Fibroblast of lung (primary cell): Measurements from ENCODE around the gene NCOA1. TPM values are rescaled to one million over a fixed set of nuclear protein-coding genes. Genes with fewer than 3 reads are reported as not detected.
A peak's percentile ranks its signal among the peaks of the same experiment; 100 is the strongest.

Experiments
- DNase-seq, 2 donors: peaks; one replicate each; pipeline versions ENCODE4 v3.0.0 to v3.0.0-alpha.2; 2010; ENCODE audit warnings: low read depth in 2 of 2
- H2AFZ ChIP-seq: 2 replicates; pipeline ENCODE4 v1.5.1; 2012; ENCODE audit warnings: low read length, control low read depth, inconsistent platforms
- H3K27ac ChIP-seq: 2 replicates; pipeline ENCODE4 v1.5.1; 2011; ENCODE audit warnings: low read length, control low read depth; ENCODE audit not compliant: insufficient read depth
- H3K27me3 ChIP-seq: 2 replicates; pipeline ENCODE4 v1.5.1; 2011; ENCODE audit warnings: mild to moderate bottlenecking, low read length; ENCODE audit not compliant: control insufficient read depth, insufficient read depth
- H3K36me3 ChIP-seq: 2 replicates; pipeline ENCODE4 v1.5.1; 2011; ENCODE audit warnings: low read length; ENCODE audit not compliant: control insufficient read depth, insufficient read depth
- H3K4me1 ChIP-seq: 2 replicates; pipeline ENCODE4 v1.5.1; 2011; ENCODE audit warnings: low read length; ENCODE audit not compliant: control insufficient read depth, insufficient read depth; ENCODE audit errors: extremely low read depth
- H3K4me2 ChIP-seq: 2 replicates; pipeline ENCODE4 v1.5.1; 2011; ENCODE audit warnings: low read length, control low read depth; ENCODE audit not compliant: insufficient read depth; ENCODE audit errors: extremely low read depth
- H3K4me3 ChIP-seq, 4 experiments: fragments of 200-600 bp in 1 of 4; sonication (generic) in 1 of 4; replicated peaks in 1 of 4; 2 replicates each; pipeline ENCODE4 v1.5.1; 2011 to 2016; ENCODE audit warnings: low read length in 4 of 4, low read depth in 3 of 4, mild to moderate bottlenecking in 3 of 4, control low read depth in 2 of 4, inconsistent platforms in 1 of 4, mixed read lengths in 1 of 4; ENCODE audit not compliant: insufficient read depth in 1 of 4; ENCODE audit errors: control extremely low read depth in 1 of 4
- H3K79me2 ChIP-seq: 2 replicates; pipeline ENCODE4 v1.5.1; 2012; ENCODE audit warnings: mild to moderate bottlenecking, low read length, inconsistent platforms; ENCODE audit not compliant: control insufficient read depth, insufficient read depth
- H3K9ac ChIP-seq: 2 replicates; pipeline ENCODE4 v1.5.1; 2011; ENCODE audit warnings: mild to moderate bottlenecking, low read length, control low read depth; ENCODE audit not compliant: insufficient read depth
- H3K9me3 ChIP-seq: 2 replicates; pipeline ENCODE4 v1.5.1; 2012; ENCODE audit warnings: low read depth, low read length; ENCODE audit not compliant: control insufficient read depth, insufficient read depth
- H4K20me1 ChIP-seq: 2 replicates; pipeline ENCODE4 v1.5.1; 2011; ENCODE audit warnings: low read length; ENCODE audit not compliant: control insufficient read depth, insufficient read depth; ENCODE audit errors: extremely low read depth
- EZH2 ChIP-seq: IDR thresholded peaks from 2 replicates; pipeline ENCODE4 v1.5.1; 2012; ENCODE audit warnings: low read length, control low read depth, mild to moderate bottlenecking; ENCODE audit errors: missing control alignments
- polyA plus RNA-seq, 2 donors: library from polyadenylated mRNA; depleted of rRNA in 1 of 2; stranded (reverse) in 1 of 2; unstranded in 1 of 2; fragments of >200 nt; gene quantifications; 2 replicates each; pipeline ENCODE4 v1.2.1, GENCODE V29; 2011 to 2012; ENCODE audit warnings: missing spikeins in 1 of 2
- total RNA-seq: library from RNA; depleted of rRNA; stranded (reverse); fragments of >200 nt; gene quantifications from 2 replicates; pipeline ENCODE4 v1.2.1, GENCODE V29; 2014
- TF ChIP-seq, protein P1 (sequence below), 2 donors: IDR thresholded peaks in 1 of 2; conservative IDR thresholded peaks in 1 of 2; 1 replicate in 1 of 2; 2 replicates in 1 of 2; pipeline ENCODE4 v1.5.1; 2011 to 2012; ENCODE audit warnings: low read length in 2 of 2, control low read depth in 1 of 2, inconsistent platforms in 1 of 2, low read depth in 1 of 2, mild to moderate bottlenecking in 1 of 2

NCOA1 gene
- total and polyA plus RNA-seq, 2 donors (not counting 1 experiment from before 2014, with no cell fraction given) = 15.5 to 19.8 TPM

- Histone ChIP-seq H2AFZ (no peak overlapping the region), H3K9ac (no peak overlapping the region), H3K27me3 (no peaks in the 10 kb centered on the region), H3K27ac (no peak overlapping the region), H3K36me3 (no peaks in the 10 kb centered on the region), H3K4me1 (no peaks in the 10 kb centered on the region), H3K4me2 (no peak overlapping the region), H3K9me3 (no peaks in the 10 kb centered on the region), H3K4me3 (no peak overlapping the region), H4K20me1 (no peaks in the 10 kb centered on the region), H3K79me2 (no peaks in the 10 kb centered on the region)
- no peak for TF ChIP-seq EZH2
- TF ChIP-seq, protein P1, sequence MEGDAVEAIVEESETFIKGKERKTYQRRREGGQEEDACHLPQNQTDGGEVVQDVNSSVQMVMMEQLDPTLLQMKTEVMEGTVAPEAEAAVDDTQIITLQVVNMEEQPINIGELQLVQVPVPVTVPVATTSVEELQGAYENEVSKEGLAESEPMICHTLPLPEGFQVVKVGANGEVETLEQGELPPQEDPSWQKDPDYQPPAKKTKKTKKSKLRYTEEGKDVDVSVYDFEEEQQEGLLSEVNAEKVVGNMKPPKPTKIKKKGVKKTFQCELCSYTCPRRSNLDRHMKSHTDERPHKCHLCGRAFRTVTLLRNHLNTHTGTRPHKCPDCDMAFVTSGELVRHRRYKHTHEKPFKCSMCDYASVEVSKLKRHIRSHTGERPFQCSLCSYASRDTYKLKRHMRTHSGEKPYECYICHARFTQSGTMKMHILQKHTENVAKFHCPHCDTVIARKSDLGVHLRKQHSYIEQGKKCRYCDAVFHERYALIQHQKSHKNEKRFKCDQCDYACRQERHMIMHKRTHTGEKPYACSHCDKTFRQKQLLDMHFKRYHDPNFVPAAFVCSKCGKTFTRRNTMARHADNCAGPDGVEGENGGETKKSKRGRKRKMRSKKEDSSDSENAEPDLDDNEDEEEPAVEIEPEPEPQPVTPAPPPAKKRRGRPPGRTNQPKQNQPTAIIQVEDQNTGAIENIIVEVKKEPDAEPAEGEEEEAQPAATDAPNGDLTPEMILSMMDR (conservative IDR thresholded peaks at IDR 0.05 in 1 of 2, IDR thresholded peaks at IDR 0.05 in 1 of 2; ENCODE audit: low read depth in 1 of 2, low read length in 2 of 2) = no peak
- DNase-seq = no peak
Observed at GRCh38 chr2:24768601-24769000, 277.5 kb downstream of the NCOA1 start.

DNA sequence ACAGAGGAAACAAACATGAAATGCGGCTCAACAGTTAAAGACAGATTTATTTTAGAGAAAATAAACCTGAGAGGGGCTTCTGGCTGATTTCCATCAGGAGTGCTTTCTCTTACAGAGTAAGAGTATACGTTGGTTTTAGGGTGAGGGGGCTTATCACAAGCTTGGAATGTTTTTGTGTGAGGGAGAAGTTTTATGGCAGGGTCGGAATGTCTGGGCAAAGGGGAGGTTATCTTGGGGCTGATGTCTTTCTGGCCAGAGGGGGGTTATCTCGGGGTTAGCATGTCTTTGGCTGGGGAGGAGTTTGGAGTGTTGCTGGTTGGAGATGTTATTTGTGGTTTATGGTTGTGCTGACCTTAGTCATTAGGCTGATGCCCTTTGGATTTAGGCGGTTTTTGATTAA, 280.0 kb downstream of the NCOA1 start:
- H3K4me1 ChIP-seq = no peaks in the 10 kb centered on the region
- H2AFZ ChIP-seq = no peak overlapping the region
- no peaks in the 10 kb centered on the region for H3K36me3 ChIP-seq
- DNase-seq = no peak
- H3K9me3 ChIP-seq = no peaks in the 10 kb centered on the region
- H3K4me2 ChIP-seq = no peak overlapping the region
- TF ChIP-seq, protein P1 (conservative IDR thresholded peaks at IDR 0.05 in 1 of 2, IDR thresholded peaks at IDR 0.05 in 1 of 2; ENCODE audit: low read depth in 1 of 2, low read length in 2 of 2) = no peak
- no peak for TF ChIP-seq EZH2
- H3K9ac ChIP-seq = no peak overlapping the region
- H3K79me2 ChIP-seq = no peaks in the 10 kb centered on the region
- no peak overlapping the region for H3K4me3 ChIP-seq
- no peaks in the 10 kb centered on the region for H3K27me3 ChIP-seq
- H4K20me1 ChIP-seq = no peaks in the 10 kb centered on the region
- no peak overlapping the region for H3K27ac ChIP-seq

DNA sequence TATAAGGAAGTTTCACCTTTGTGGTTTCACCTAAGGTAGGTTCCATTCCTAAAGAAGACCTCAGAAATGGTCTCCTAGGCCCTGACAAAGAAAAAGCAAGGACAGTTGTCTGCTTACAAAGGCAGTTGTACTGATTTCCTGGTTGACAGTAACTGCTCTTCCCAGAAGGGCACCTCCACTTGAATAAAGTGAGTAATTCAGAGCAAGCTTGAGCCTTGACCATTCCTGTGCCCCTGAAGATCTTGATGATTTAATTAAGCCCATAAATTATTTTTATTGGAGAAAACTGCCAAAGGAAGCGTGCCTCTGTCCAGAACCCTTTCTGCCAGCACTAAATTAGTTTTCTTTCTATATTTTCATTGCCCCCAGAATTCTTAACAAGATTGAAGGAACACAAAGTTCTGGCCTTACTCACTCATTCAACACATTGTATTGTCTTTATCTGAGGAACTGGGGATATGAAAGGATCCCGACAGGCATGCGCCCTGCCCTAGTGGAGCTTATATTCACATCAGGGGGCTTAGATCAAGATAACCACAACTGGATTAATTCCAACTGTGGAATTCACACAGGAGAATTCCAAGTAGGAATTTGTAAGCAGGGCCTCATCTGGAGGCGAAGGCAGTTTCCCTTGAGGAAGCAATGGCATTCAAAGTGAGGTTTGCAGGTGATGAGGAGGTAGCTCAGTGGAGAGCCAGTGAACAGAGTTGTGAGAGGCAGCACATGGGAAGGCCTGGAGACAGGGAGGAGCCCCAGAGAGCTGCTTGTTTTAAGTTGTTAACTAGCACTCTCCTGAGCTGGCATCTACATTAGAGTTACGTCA, 280.9 kb downstream of the NCOA1 start:
- H3K27me3 ChIP-seq = no peaks in the 10 kb centered on the region
- no peak overlapping the region for H3K4me2 ChIP-seq
- H4K20me1 ChIP-seq = no peaks in the 10 kb centered on the region
- H2AFZ ChIP-seq = no peak overlapping the region
- no peak overlapping the region for H3K4me3 ChIP-seq
- H3K36me3 ChIP-seq = no peaks in the 10 kb centered on the region
- no peak overlapping the region for H3K9ac ChIP-seq
- H3K27ac ChIP-seq = no peak overlapping the region
- no peaks in the 10 kb centered on the region for H3K4me1 ChIP-seq
- no peak for TF ChIP-seq EZH2
- TF ChIP-seq, protein P1 (conservative IDR thresholded peaks at IDR 0.05 in 1 of 2, IDR thresholded peaks at IDR 0.05 in 1 of 2; ENCODE audit: low read depth in 1 of 2, low read length in 2 of 2) = no peak
- H3K79me2 ChIP-seq = no peaks in the 10 kb centered on the region
- peak in 1 of 2 donors; percentile 17 for DNase-seq
- H3K9me3 ChIP-seq = no peaks in the 10 kb centered on the region
